Measurements from ENCODE around the gene TRIM29. TPM values are rescaled to one million over a fixed set of nuclear protein-coding genes. Genes with fewer than 3 reads are reported as not detected.

Gene TRIM29
- total RNA-seq, 4 donors from 2014 or later: 7.8 to 33.3 (median 9.1) TPM

DNA sequence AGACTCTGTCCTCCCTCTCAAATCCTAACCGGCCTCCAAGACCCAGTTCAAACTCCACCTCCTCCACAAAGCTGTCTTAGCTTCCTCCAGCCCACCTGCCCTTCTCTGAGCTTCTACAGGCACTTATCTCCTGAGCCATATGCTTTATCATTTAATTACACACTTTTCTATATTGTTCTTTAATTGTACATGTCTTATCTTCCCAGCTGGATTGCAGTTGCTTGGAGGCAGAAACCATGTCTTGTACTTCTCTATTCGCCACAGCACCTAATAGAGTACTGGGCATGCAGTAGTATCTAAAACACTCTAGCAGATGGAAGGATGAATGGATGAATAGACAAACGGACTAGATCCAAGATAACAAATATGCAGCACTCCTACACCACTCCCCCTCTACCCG lies 11.3 kb downstream of the TRIM29 start:
- Histone ChIP-seq H3K27ac (no peak overlapping the region), H3K9me3 (no peaks in the 10 kb centered on the region), H3K4me3 (no peak overlapping the region), H3K27me3 (no peaks in the 10 kb centered on the region), H3K4me1 (peaks cover 0 to 10% (median 0%) of the 10 kb centered on the region in 4 donors), H3K36me3 (no peaks in the 10 kb centered on the region)
- DNase-seq: no peak
- no peak for TF ChIP-seq CTCF (IDR thresholded peaks at IDR 0.05)
- no peak for TF ChIP-seq POLR2A (IDR thresholded peaks at IDR 0.05)

- Histone ChIP-seq H3K36me3 (no peaks in the 10 kb centered on the region), H3K9me3 (no peaks in the 10 kb centered on the region), H3K4me1 (peaks cover 0 to 10% (median 0%) of the 10 kb centered on the region in 4 donors), H3K27ac (no peak overlapping the region), H3K27me3 (no peaks in the 10 kb centered on the region), H3K4me3 (no peak overlapping the region)
- DNase-seq: no peak
- no peak for TF ChIP-seq CTCF (IDR thresholded peaks at IDR 0.05)
- no peak for TF ChIP-seq POLR2A (IDR thresholded peaks at IDR 0.05)
These were observed 12.4 kb downstream of the TRIM29 start for GRCh38 chr11:120125509-120125908.

GRCh38 chr11:120125024-120125423 lies 12.9 kb downstream of the TRIM29 start:
- TF ChIP-seq POLR2A (IDR thresholded peaks at IDR 0.05): no peak
- TF ChIP-seq CTCF (IDR thresholded peaks at IDR 0.05): no peak
- Histone ChIP-seq H3K27me3 (no peaks in the 10 kb centered on the region), H3K36me3 (no peaks in the 10 kb centered on the region), H3K27ac (peak overlapping the region in 1 of 4 donors; percentile 44), H3K4me3 (no peak overlapping the region), H3K9me3 (no peaks in the 10 kb centered on the region), H3K4me1 (peaks cover 0 to 10% (median 0%) of the 10 kb centered on the region in 4 donors)
- DNase-seq: peak in 2 of 3 donors; percentile 69 to 75

DNA sequence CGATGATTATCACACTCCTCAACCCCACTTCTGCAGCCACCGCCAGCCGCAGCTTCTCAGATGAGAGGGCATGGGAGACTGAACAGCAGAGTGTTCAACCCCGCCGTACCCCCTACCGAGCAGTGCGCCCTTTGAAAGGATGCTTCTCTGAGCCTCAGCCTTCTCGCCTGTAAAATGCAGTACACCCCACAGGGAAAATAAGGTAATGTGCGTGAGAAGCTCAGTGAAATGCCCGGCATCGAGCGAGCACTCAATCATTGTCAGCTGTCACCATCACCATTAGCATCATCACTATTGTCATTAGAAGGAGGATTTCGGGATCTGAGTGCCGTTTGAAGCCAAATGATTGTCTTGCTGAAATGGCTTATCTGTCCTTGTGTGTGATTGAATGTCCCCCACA lies 13.6 kb downstream of the TRIM29 start:
- DNase-seq: no peak
- no peak for TF ChIP-seq CTCF (IDR thresholded peaks at IDR 0.05)
- no peak for TF ChIP-seq POLR2A (IDR thresholded peaks at IDR 0.05)
- peak overlapping the region in 2 of 4 donors; percentile 15 to 55 for H3K27ac ChIP-seq
- H3K27me3 ChIP-seq: no peaks in the 10 kb centered on the region
- H3K4me3 ChIP-seq: no peak overlapping the region
- H3K4me1 ChIP-seq: peaks cover 0 to 10% (median 0%) of the 10 kb centered on the region in 4 donors
- H3K9me3 ChIP-seq: no peaks in the 10 kb centered on the region
- H3K36me3 ChIP-seq: no peaks in the 10 kb centered on the region

DNA sequence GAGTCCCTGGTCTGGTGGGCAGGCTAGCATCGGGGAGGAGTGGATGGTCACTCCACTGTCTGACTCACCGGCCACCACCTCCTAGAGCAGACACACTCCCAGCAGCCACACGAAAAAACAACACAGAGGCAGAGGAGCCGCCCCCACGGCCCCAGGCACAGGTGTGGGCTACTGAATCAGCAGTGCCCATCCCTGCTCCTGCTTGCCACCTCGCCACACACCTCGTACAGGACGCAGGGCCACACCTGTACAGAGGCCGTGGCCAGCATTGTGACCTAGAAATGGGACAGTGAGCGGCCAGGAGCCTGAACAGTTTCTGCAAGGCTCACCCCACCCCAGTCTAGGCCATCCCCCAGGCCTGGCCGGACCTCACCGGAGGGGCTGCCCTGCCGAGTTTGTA lies 14.0 kb downstream of the TRIM29 start:
- no peaks in the 10 kb centered on the region for H3K36me3 ChIP-seq
- no peak for DNase-seq
- no peak for TF ChIP-seq CTCF (IDR thresholded peaks at IDR 0.05)
- H3K4me1 ChIP-seq: peaks cover 0 to 7% (median 0%) of the 10 kb centered on the region in 4 donors
- H3K9me3 ChIP-seq: no peaks in the 10 kb centered on the region
- no peaks in the 10 kb centered on the region for H3K27me3 ChIP-seq
- no peak overlapping the region for H3K4me3 ChIP-seq
- no peak overlapping the region for H3K27ac ChIP-seq
